SK-N-MC (cell line): Measurements from ENCODE around the gene WFDC6.

Source experiments
- EZH2 ChIP-seq: fragments of 200-600 bp; sonication (generic); IDR thresholded peaks from one replicate; pipeline ENCODE4 v1.6.1; 2017; ENCODE audit warnings: antibody characterized with exemption
- FOXP2 ChIP-seq: optimal IDR thresholded peaks from 2 replicates; pipeline ENCODE3; 2011; ENCODE audit warnings: mild to moderate bottlenecking, moderate library complexity; ENCODE audit not compliant: insufficient read depth; ENCODE audit errors: extremely low read length, control extremely low read depth
- POLR2AphosphoS5 ChIP-seq: IDR thresholded peaks from 2 replicates; pipeline ENCODE4 v1.6.1; 2012; ENCODE audit warnings: mild to moderate bottlenecking, low read depth, low read length, borderline replicate concordance

DNA sequence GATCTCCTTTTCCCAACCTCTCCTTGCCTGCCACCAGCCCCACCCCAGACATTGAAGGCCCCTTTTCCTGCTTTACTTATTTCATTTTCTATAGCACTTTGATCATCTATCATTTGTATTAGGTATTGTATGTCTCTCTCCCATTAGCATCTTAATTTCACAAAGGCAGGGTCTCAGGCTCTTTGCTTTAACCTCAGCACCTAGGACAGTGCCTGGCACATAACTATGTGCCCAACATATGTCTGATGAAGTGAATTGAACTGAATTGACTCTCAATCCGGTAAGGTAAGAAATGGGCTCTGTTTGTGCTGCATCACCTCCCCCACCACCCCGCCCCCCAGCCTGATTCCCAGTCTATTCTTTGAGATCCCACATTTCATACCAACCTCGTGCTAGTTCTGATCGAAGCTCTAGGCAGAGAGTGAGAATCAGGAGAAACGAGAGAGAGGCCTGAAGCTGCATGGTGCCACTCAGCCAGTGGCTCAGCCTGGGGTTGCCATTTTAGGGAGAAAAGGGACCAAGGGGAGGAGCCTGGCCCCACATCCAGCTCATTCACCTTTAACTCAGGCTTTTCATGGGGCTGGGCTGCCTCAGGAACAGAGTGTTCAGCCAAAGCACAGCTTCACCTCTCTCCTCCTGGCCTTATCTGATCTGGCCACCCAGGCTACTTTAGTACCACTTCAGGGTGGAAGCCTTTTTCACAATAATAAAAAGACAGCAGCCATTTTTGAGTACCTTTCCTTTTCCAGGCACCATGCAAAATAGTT, 24.0 kb downstream of the WFDC6 start, which contains the start of gene SPINT3:
- TF ChIP-seq EZH2 (no peak), POLR2AphosphoS5 (no peak), FOXP2 (no peak)
